Measurements from ENCODE around the gene MRPS2.

DNA sequence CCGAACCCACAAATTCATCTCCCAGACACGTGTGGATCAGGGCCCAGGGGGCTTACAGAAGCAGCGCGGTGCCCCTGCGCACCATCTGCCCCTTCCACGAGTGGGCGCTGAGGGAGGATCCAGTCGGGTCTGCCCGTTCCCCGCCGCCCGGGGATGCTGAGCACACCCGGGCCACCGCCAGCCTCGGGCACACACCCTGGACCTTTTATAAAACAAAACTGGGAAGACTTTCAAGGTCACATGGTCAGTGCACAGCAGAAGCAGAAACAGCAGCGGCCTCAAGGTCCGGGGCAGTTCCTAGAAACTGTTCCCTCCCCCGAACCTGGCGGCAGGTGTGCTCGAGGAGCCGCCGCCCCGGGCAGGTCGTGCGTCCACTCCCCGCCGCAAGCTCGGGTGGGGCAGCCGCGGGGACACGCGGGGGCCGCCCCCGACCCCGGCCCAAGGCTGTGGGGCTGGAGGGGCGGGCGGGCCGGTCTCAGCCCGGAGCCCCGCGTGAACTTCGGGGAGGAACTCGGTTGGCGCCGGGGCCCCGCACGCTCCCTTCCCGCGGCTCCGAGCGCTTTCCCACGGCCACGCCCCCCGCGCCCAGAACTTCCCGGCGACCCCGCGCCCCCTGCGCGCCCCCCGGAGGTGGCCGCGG, 21.5 kb upstream of the MRPS2 start:
- TF ChIP-seq POLR2AphosphoS5 (IDR thresholded peaks at IDR 0.05), result no peak
- TF ChIP-seq, protein P1, sequence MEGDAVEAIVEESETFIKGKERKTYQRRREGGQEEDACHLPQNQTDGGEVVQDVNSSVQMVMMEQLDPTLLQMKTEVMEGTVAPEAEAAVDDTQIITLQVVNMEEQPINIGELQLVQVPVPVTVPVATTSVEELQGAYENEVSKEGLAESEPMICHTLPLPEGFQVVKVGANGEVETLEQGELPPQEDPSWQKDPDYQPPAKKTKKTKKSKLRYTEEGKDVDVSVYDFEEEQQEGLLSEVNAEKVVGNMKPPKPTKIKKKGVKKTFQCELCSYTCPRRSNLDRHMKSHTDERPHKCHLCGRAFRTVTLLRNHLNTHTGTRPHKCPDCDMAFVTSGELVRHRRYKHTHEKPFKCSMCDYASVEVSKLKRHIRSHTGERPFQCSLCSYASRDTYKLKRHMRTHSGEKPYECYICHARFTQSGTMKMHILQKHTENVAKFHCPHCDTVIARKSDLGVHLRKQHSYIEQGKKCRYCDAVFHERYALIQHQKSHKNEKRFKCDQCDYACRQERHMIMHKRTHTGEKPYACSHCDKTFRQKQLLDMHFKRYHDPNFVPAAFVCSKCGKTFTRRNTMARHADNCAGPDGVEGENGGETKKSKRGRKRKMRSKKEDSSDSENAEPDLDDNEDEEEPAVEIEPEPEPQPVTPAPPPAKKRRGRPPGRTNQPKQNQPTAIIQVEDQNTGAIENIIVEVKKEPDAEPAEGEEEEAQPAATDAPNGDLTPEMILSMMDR (IDR thresholded peaks at IDR 0.05), result peak in 1 of 4 experiments; percentile 15

Data from gastroesophageal sphincter (tissue), 3 donors.